WTC11 (cell line): ENCODE data around the gene NPHS1. TPM values are rescaled to one million over a fixed set of nuclear protein-coding genes. Genes with fewer than 3 reads are reported as not detected.

ENCODE experiments used
- ATAC-seq: fragments of 200-7000 bp; cut with Tn5 transposase; 2 replicates; pipeline ENCODE4 v1.10.0; 2021; ENCODE audit warnings: mild to moderate bottlenecking, moderate library complexity
- CTCF ChIA-PET: fragments of 300-600 bp; sonication (Branson Sonifier 250); formaldehyde crosslinking; loops from one replicate; lab custom pipeline; 2021; ENCODE audit warnings: antibody characterized with exemption; lab: Charles Lee
- POLR2A ChIA-PET: fragments of 350-600 bp; sonication (Branson Sonifier 250); formaldehyde crosslinking; loops from one replicate; lab custom pipeline; 2021; ENCODE audit warnings: antibody characterized with exemption; lab: Charles Lee
- DNase-seq: peaks from one replicate; pipeline ENCODE4 v3.0.0; 2021; ENCODE audit warnings: low spot score
- H3K27ac Mint-ChIP-seq: 2 replicates; pipeline ENCODE4 v1.8.0; 2021; ENCODE audit warnings: mixed read lengths
- H3K27me3 Mint-ChIP-seq: 2 replicates; pipeline ENCODE4 v1.8.0; 2021; ENCODE audit warnings: low read depth, mild to moderate bottlenecking, moderate library complexity, mixed read lengths
- H3K36me3 Mint-ChIP-seq: 2 replicates; pipeline ENCODE4 v1.8.0; 2021; ENCODE audit warnings: mixed read lengths
- H3K4me1 Mint-ChIP-seq: 2 replicates; pipeline ENCODE4 v1.8.0; 2022; ENCODE audit warnings: mixed read lengths
- H3K4me3 Mint-ChIP-seq: 2 replicates; pipeline ENCODE4 v1.8.0; 2021; ENCODE audit warnings: mild to moderate bottlenecking, moderate library complexity, mixed read lengths
- H3K9me3 Mint-ChIP-seq: 2 replicates; pipeline ENCODE4 v1.8.0; 2021; ENCODE audit warnings: mixed read lengths
- GRHL2 ChIP-seq: fragments of 250-450 bp; sonication (Bioruptor Pico); IDR thresholded peaks from 2 replicates; pipeline ENCODE4 v1.8.0; 2022; ENCODE audit warnings: mild to moderate bottlenecking, moderate library complexity; ENCODE audit not compliant: insufficient replicate concordance, severe bottlenecking
- MXD4 ChIP-seq: fragments of 250-450 bp; sonication (Bioruptor Pico); IDR thresholded peaks from 2 replicates; pipeline ENCODE4 v1.8.0; 2021; ENCODE audit warnings: mild to moderate bottlenecking, moderate library complexity, borderline replicate concordance
- OVOL2 ChIP-seq: fragments of 250-450 bp; sonication (Bioruptor Pico); IDR thresholded peaks from 2 replicates; pipeline ENCODE4 v1.9.0; 2021; ENCODE audit warnings: mild to moderate bottlenecking, borderline replicate concordance
- SMAD3 ChIP-seq: sonication (generic); formaldehyde crosslinking; IDR thresholded peaks from 2 replicates; pipeline ENCODE4 v1.8.0; 2022; ENCODE audit warnings: missing genetic modification reagents, mild to moderate bottlenecking, borderline replicate concordance
- ZNF219 ChIP-seq: sonication (generic); formaldehyde crosslinking; IDR thresholded peaks from 2 replicates; pipeline ENCODE4 v1.8.0; 2023; ENCODE audit warnings: missing genetic modification reagents, mild to moderate bottlenecking, borderline replicate concordance
- ZNF671 ChIP-seq: fragments of 250-450 bp; sonication (Bioruptor Pico); IDR thresholded peaks from 2 replicates; pipeline ENCODE4 v1.8.0; 2021; ENCODE audit warnings: mild to moderate bottlenecking
- total RNA-seq: library from RNA; stranded (reverse); gene quantifications from 3 replicates; pipeline ENCODE4 v1.2.3, GENCODE V29; 2021
- TF ChIP-seq, protein P1 (sequence below): sonication (generic); formaldehyde crosslinking; IDR thresholded peaks from 2 replicates; pipeline ENCODE4 v1.8.1; 2022; ENCODE audit warnings: missing genetic modification reagents, borderline replicate concordance
- TF ChIP-seq, protein P2 (sequence below): fragments of 200-600 bp; IDR thresholded peaks from 2 replicates; pipeline ENCODE4 v1.8.0; 2022; ENCODE audit warnings: antibody characterized with exemption
- TF ChIP-seq, protein P3 (sequence below): fragments of 250-450 bp; sonication (Bioruptor Pico); IDR thresholded peaks from 2 replicates; pipeline ENCODE4 v1.8.0; 2021; ENCODE audit warnings: mild to moderate bottlenecking
- TF ChIP-seq, protein P4 (sequence below): sonication (generic); formaldehyde crosslinking; IDR thresholded peaks from 2 replicates; pipeline ENCODE4 v1.8.1; 2023; ENCODE audit warnings: mild to moderate bottlenecking, missing genetic modification reagents
- TF ChIP-seq, protein P5 (sequence below): sonication (generic); formaldehyde crosslinking; IDR thresholded peaks from 2 replicates; pipeline ENCODE4 v1.8.1; 2023; ENCODE audit warnings: mild to moderate bottlenecking, missing genetic modification reagents

The NPHS1 gene
- total RNA-seq, 1 experiment from 2014 or later = 0.61 TPM

DNA sequence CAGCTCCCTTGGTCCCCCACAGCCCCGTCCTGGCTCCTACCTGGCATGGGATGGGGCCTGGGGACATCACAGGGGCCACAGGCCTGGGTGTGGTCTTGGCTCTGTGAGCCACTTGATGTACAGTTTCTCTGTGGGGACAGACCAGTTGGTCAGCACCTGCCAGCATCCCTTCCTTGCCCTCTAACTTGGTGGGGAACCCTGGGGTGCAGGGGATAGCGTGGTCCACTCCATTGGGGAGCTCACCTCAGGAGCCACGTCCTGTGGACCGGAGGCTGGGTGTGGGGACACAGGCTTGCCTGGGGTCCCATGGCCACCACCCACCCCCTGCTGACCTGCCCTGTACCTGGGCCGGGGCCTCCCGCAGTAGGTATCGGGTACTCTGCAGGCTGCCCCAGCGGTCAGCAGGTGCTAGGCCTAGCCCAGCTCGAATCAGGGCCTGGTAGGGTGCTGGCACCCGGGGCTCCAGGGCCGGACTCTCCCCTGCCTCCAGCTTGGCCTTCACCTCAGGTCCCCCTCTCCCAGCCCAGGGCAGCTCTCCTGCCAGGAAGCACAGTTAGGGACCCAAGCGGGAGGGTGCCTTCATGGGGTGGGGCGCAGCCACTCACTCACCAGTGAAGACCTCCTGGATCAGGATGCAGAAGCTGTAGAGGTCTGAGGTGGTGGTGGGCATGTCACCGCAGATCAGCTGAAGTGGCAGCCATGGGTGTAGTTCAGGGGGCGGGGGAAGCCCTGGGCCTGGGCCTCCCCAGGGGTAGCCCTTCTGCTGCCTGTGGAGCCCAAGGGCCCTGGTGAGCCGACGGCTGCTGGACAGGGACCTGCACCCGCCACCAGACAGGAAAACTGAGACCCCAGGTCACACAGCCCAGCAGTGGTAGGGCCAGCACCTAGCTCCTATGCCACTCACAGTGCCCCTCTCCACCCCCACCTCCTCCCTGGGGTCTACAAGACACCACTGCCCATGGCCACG is 62.0 kb downstream of the NPHS1 start (continued):
- TF ChIP-seq, protein P1, sequence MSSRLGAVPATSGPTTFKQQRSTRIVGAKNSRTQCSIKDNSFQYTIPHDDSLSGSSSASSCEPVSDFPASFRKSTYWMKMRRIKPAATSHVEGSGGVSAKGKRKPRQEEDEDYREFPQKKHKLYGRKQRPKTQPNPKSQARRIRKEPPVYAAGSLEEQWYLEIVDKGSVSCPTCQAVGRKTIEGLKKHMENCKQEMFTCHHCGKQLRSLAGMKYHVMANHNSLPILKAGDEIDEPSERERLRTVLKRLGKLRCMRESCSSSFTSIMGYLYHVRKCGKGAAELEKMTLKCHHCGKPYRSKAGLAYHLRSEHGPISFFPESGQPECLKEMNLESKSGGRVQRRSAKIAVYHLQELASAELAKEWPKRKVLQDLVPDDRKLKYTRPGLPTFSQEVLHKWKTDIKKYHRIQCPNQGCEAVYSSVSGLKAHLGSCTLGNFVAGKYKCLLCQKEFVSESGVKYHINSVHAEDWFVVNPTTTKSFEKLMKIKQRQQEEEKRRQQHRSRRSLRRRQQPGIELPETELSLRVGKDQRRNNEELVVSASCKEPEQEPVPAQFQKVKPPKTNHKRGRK (CRISPR knock-in tag) = no peak
- TF ChIP-seq, protein P2, sequence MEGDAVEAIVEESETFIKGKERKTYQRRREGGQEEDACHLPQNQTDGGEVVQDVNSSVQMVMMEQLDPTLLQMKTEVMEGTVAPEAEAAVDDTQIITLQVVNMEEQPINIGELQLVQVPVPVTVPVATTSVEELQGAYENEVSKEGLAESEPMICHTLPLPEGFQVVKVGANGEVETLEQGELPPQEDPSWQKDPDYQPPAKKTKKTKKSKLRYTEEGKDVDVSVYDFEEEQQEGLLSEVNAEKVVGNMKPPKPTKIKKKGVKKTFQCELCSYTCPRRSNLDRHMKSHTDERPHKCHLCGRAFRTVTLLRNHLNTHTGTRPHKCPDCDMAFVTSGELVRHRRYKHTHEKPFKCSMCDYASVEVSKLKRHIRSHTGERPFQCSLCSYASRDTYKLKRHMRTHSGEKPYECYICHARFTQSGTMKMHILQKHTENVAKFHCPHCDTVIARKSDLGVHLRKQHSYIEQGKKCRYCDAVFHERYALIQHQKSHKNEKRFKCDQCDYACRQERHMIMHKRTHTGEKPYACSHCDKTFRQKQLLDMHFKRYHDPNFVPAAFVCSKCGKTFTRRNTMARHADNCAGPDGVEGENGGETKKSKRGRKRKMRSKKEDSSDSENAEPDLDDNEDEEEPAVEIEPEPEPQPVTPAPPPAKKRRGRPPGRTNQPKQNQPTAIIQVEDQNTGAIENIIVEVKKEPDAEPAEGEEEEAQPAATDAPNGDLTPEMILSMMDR = no peak
- TF ChIP-seq ZNF219 (CRISPR knock-in tag) = no peak
- no peak for TF ChIP-seq GRHL2 (CRISPR knock-in tag)
- no peak for TF ChIP-seq ZNF671
- TF ChIP-seq, protein P3, sequence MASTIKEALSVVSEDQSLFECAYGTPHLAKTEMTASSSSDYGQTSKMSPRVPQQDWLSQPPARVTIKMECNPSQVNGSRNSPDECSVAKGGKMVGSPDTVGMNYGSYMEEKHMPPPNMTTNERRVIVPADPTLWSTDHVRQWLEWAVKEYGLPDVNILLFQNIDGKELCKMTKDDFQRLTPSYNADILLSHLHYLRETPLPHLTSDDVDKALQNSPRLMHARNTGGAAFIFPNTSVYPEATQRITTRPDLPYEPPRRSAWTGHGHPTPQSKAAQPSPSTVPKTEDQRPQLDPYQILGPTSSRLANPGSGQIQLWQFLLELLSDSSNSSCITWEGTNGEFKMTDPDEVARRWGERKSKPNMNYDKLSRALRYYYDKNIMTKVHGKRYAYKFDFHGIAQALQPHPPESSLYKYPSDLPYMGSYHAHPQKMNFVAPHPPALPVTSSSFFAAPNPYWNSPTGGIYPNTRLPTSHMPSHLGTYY = no peak
- TF ChIP-seq OVOL2 (CRISPR knock-in tag) = no peak

DNA sequence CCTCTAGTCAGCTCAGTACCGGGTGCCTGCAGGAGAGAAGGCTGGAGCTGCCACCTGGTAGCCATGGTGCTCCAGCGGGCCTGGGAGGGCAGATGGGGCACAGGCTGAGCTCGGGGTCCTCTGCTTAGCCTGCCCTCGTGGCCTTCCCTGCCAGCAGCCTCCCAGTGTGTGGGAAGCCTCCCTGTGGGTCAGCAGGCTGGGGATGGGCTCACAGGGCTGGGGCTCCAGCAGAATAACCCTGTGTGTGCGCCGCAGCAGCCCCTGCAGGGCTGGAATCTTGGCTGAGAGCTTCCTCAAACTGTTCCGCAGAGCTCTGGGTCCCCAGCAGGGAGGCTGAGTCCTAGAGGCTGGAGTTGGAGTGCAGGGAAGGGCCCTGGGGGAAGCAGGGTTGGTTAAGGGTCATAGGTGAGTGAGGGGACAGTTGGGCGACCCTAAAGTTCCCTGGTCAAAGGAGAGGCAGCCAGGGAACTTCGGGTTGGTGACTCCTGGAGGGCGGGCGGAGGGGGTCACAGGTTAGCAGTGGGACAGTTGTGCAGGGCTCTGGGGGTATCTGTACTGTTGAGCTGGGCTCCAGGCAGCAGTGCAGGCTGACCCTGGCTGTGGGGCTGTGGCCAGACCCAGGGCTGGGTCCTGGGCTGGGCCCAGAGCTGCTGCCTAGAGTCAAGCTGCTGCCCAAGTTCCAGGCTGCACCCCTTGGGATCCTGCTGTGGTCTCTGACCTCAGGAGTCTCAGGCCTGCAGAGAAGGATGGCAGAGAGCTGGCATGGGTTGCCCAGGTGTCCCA is 62.9 kb downstream of the NPHS1 start:
- DNase-seq = no peak
- CTCF ChIA-PET = interaction anchor here (0.5 to 2.8 kb wide), 7 partner anchors 13 to 335 kb away, joined by 3 to 8 read pairs (median 3); partner anchors contain the start of genes LIN37, PSENEN and U2AF1L4

More for the DNA sequence above, 62.9 kb downstream of the NPHS1 start:
- POLR2A ChIA-PET = no interaction called here
- no peak for TF ChIP-seq MXD4
- TF ChIP-seq, protein P4, sequence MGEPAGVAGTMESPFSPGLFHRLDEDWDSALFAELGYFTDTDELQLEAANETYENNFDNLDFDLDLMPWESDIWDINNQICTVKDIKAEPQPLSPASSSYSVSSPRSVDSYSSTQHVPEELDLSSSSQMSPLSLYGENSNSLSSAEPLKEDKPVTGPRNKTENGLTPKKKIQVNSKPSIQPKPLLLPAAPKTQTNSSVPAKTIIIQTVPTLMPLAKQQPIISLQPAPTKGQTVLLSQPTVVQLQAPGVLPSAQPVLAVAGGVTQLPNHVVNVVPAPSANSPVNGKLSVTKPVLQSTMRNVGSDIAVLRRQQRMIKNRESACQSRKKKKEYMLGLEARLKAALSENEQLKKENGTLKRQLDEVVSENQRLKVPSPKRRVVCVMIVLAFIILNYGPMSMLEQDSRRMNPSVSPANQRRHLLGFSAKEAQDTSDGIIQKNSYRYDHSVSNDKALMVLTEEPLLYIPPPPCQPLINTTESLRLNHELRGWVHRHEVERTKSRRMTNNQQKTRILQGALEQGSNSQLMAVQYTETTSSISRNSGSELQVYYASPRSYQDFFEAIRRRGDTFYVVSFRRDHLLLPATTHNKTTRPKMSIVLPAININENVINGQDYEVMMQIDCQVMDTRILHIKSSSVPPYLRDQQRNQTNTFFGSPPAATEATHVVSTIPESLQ (CRISPR knock-in tag) = no peak
- no peak for TF ChIP-seq SMAD3 (CRISPR knock-in tag)
- TF ChIP-seq, protein P5, sequence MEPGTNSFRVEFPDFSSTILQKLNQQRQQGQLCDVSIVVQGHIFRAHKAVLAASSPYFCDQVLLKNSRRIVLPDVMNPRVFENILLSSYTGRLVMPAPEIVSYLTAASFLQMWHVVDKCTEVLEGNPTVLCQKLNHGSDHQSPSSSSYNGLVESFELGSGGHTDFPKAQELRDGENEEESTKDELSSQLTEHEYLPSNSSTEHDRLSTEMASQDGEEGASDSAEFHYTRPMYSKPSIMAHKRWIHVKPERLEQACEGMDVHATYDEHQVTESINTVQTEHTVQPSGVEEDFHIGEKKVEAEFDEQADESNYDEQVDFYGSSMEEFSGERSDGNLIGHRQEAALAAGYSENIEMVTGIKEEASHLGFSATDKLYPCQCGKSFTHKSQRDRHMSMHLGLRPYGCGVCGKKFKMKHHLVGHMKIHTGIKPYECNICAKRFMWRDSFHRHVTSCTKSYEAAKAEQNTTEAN (CRISPR knock-in tag) = no peak
- Mint-ChIP-seq H3K27ac (no peak overlapping the region), H3K4me3 (no peak overlapping the region), H3K27me3 (no peaks in the 10 kb centered on the region), H3K4me1 (peaks cover 12% of the 10 kb centered on the region), H3K9me3 (no peaks in the 10 kb centered on the region), H3K36me3 (no peaks in the 10 kb centered on the region)
- no peak for ATAC-seq
